CD4-positive, alpha-beta T cell (primary cell): ENCODE data around the gene NDUFAF3. TPM values are rescaled to one million over a fixed set of nuclear protein-coding genes. Genes with fewer than 3 reads are reported as not detected.

Source experiments
- ATAC-seq: fragments of 200-7000 bp; cut with Tn5 transposase; one replicate; pipeline ENCODE4 v1.10.0; 2022; ENCODE audit warnings: mild to moderate bottlenecking; ENCODE audit not compliant: poor library complexity
- CTCF ChIA-PET: fragments of 350-600 bp; sonication (Branson Sonifier 250); formaldehyde crosslinking; loops from one replicate; lab custom pipeline; 2021; ENCODE audit warnings: antibody characterized with exemption, inconsistent platforms; lab: Charles Lee
- POLR2A ChIA-PET: fragments of 350-600 bp; sonication (Branson Sonifier 250); formaldehyde crosslinking; loops from one replicate; lab custom pipeline; 2021; ENCODE audit warnings: antibody characterized with exemption, inconsistent platforms; lab: Charles Lee
- DNase-seq, 14 experiments: peaks; one replicate each; pipeline ENCODE4 v3.0.0-alpha.2; 2013 to 2020; ENCODE audit warnings: mixed read lengths in 2 of 14
- H3K27ac ChIP-seq, 2 donors: one replicate each; pipeline versions ENCODE4 v1.5.1 to v1.7.0; 2013; ENCODE audit warnings: low read length in 2 of 2, low read depth in 1 of 2, mild to moderate bottlenecking in 1 of 2
- H3K27me3 ChIP-seq, 2 experiments: 1 replicate in 1 of 2; 2 replicates in 1 of 2; pipeline versions ENCODE4 v1.6.1 to v1.7.0; 2013; ENCODE audit warnings: low read length in 2 of 2, control low read depth in 1 of 2, mild to moderate bottlenecking in 1 of 2, moderate library complexity in 1 of 2; ENCODE audit not compliant: insufficient read depth in 2 of 2, control insufficient read depth in 1 of 2
- H3K36me3 ChIP-seq: one replicate; pipeline ENCODE4 v1.6.1; 2013; ENCODE audit warnings: low read length, control low read depth; ENCODE audit not compliant: insufficient read depth
- H3K4me1 ChIP-seq: one replicate; pipeline ENCODE4 v1.6.1; 2013; ENCODE audit warnings: low read length, control low read depth; ENCODE audit not compliant: insufficient read depth
- H3K4me3 ChIP-seq: one replicate; pipeline ENCODE4 v1.5.1; 2013; ENCODE audit warnings: mild to moderate bottlenecking, low read length, moderate library complexity
- H3K9me3 ChIP-seq, 2 experiments: 1 replicate in 1 of 2; 2 replicates in 1 of 2; pipeline versions ENCODE4 v1.6.1 to v1.7.0; 2013; ENCODE audit warnings: low read length in 2 of 2, mild to moderate bottlenecking in 2 of 2, control low read depth in 1 of 2, moderate library complexity in 1 of 2; ENCODE audit not compliant: control insufficient read depth in 1 of 2, insufficient read depth in 1 of 2
- H3K27ac Mint-ChIP-seq: one replicate; pipeline ENCODE4 v1.8.0; 2020; ENCODE audit warnings: mixed read lengths
- H3K27me3 Mint-ChIP-seq: one replicate; pipeline ENCODE4 v1.8.0; 2021; ENCODE audit warnings: mixed read lengths
- H3K36me3 Mint-ChIP-seq: one replicate; pipeline ENCODE4 v1.8.0; 2021; ENCODE audit warnings: low read depth, mixed read lengths
- H3K4me1 Mint-ChIP-seq: one replicate; pipeline ENCODE4 v1.8.0; 2021; ENCODE audit warnings: low read depth, mixed read lengths
- H3K4me3 Mint-ChIP-seq: one replicate; pipeline ENCODE4 v1.8.0; 2020; ENCODE audit warnings: mild to moderate bottlenecking, mixed read lengths
- H3K9me3 Mint-ChIP-seq: one replicate; pipeline ENCODE4 v1.8.0; 2020; ENCODE audit warnings: mixed read lengths
- intact Hi-C, 2 experiments: fragments of 100-400 bp; cut with DNase I in 1 of 2; cut with micrococcal nuclease in 1 of 2; formaldehyde crosslinking; loops; one replicate each; pipeline versions ENCODE4 v1.15.1 to v1.9.0; 2023 to 2025; cut with DNase I, micrococcal nuclease
- total RNA-seq, 174 experiments: library from RNA in 2 of 174; stranded (reverse) in 2 of 174; gene quantifications; one replicate each; pipeline ENCODE4 v1.2.3 and lab custom pipeline; 2021 to 2026
- TF ChIP-seq, protein P1 (sequence below): fragments of 200-600 bp; IDR thresholded peaks from one replicate; pipeline ENCODE4 v1.8.0; 2022; ENCODE audit warnings: antibody characterized with exemption, mild to moderate bottlenecking

Gene NDUFAF3
- total RNA-seq, 2 experiments from 2014 or later: 52.7 to 53.2 TPM

DNA sequence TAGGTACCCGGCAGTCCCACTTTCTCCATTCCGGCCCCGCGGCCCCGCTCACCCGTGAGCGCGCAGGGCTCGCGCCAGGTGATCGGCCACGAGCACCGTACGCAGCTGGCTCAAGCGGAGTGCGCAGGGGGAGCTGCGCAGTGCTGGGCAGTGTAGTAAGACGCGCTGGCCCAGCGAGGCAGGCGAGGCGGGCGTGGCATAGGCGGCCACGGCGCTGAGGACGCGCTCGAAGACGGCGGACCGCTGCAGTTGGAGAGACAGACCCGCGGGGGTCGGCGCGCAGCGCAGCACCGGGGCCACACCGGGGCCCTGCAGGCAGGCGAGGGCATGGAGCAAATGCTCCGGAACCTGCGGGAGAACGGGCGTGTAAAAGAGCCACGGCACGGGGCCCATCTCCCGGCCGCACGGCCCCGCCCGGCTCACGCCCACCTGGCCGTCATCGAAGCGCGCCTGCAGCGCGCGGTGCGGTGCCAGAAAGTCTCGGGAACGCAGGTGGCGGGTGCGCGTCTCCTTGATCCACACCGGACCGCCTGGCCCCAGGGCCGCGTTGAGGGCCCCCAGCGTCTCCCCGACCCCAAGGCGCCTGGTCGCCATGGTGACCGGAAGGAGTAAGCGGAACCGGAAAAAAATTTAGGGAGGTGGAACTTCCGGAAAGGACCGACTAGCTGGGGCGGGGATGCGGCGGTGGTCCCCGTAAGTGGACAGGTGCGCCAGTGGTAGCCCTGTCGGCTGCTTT, 3.8 kb upstream of the NDUFAF3 start, which contains the start of gene DALRD3:
Gene DALRD3 (minus strand): TSS at position 610 of the 736 bp plus-strand sequence. CDS start 16 bp downstream, at position 594.
- Histone ChIP-seq H3K36me3 (peaks cover 30% of the 10 kb centered on the region), H3K9me3 (no peaks in the 10 kb centered on the region), H3K27ac (peak within 1 kb of the TSS; percentile 53 to 72), H3K4me3 (peak within 1 kb of the TSS; percentile 82), H3K4me1 (peaks cover 48% of the 10 kb centered on the region), H3K27me3 (no peaks in the 10 kb centered on the region)
- peak in 13 of 14 experiments; percentile 27 to 78 (median 45) for DNase-seq
- ChIA-PET CTCF (interaction anchor here (6.5 kb wide), 1 partner anchor 29 kb away, joined by 53 read pairs; the partner anchor contains the start of gene P4HTM), POLR2A (interaction anchor here (0.7 to 12.0 kb wide), 10 partner anchors 11 to 103 kb away, joined by 3 to 331 read pairs (median 8); partner anchors contain the start of genes IMPDH2, P4HTM, QARS1 and QRICH1)
- ATAC-seq: peak; percentile 20
- peaks cover 33% of the 10 kb centered on the region for H3K4me1 Mint-ChIP-seq
- intact Hi-C loops: loop anchor here in 1 of 2 experiments (1.0 kb wide), 1 partner anchor 11 kb away; the partner anchor contains the start of gene WDR6
- peak within 1 kb of the TSS; percentile 91 for H3K4me3 Mint-ChIP-seq
- H3K27ac Mint-ChIP-seq: peak within 1 kb of the TSS; percentile 90
- H3K27me3 Mint-ChIP-seq: no peaks in the 10 kb centered on the region
- no peaks in the 10 kb centered on the region for H3K9me3 Mint-ChIP-seq
- peaks cover 46% of the 10 kb centered on the region for H3K36me3 Mint-ChIP-seq
- TF ChIP-seq, protein P1, sequence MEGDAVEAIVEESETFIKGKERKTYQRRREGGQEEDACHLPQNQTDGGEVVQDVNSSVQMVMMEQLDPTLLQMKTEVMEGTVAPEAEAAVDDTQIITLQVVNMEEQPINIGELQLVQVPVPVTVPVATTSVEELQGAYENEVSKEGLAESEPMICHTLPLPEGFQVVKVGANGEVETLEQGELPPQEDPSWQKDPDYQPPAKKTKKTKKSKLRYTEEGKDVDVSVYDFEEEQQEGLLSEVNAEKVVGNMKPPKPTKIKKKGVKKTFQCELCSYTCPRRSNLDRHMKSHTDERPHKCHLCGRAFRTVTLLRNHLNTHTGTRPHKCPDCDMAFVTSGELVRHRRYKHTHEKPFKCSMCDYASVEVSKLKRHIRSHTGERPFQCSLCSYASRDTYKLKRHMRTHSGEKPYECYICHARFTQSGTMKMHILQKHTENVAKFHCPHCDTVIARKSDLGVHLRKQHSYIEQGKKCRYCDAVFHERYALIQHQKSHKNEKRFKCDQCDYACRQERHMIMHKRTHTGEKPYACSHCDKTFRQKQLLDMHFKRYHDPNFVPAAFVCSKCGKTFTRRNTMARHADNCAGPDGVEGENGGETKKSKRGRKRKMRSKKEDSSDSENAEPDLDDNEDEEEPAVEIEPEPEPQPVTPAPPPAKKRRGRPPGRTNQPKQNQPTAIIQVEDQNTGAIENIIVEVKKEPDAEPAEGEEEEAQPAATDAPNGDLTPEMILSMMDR: no peak

DNA sequence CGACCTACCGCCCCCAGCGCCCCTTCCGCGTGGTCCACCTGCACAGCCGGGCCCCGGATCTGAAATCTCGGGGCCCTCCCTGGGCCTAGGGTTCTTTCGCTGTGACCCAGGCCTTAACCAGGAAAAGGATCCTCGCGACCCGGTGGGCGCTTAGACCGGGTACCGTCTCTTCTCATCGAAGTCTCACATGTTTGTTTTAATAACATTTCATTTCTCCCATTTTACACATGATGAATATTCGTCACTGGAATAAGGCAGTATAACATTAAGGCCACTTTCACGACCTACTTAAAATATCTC, 3.3 kb upstream of the NDUFAF3 start:
- POLR2A ChIA-PET: interaction anchor here (0.9 to 12.0 kb wide), 8 partner anchors 10 to 86 kb away, joined by 3 to 331 read pairs (median 8); partner anchors contain the start of genes IMPDH2, P4HTM, QARS1 and QRICH1
- Mint-ChIP-seq H3K27ac (peak overlapping the region; percentile 90), H3K4me1 (peaks cover 36% of the 10 kb centered on the region), H3K9me3 (no peaks in the 10 kb centered on the region), H3K36me3 (peaks cover 46% of the 10 kb centered on the region), H3K4me3 (peak overlapping the region; percentile 91), H3K27me3 (no peaks in the 10 kb centered on the region)
- Histone ChIP-seq H3K4me1 (peaks cover 51% of the 10 kb centered on the region), H3K9me3 (no peaks in the 10 kb centered on the region), H3K4me3 (peak overlapping the region; percentile 82), H3K27ac (peak overlapping the region; percentile 53 to 72), H3K36me3 (peaks cover 30% of the 10 kb centered on the region), H3K27me3 (no peaks in the 10 kb centered on the region)
- no peak for ATAC-seq
- CTCF ChIA-PET: interaction anchor here (6.5 kb wide), 1 partner anchor 30 kb away, joined by 53 read pairs; the partner anchor contains the start of gene P4HTM
- intact Hi-C loops: loop anchor here in 1 of 2 experiments (1.0 kb wide), 1 partner anchor 11 kb away; the partner anchor contains the start of gene WDR6
- no peak for DNase-seq
- TF ChIP-seq, protein P1: no peak

DNA sequence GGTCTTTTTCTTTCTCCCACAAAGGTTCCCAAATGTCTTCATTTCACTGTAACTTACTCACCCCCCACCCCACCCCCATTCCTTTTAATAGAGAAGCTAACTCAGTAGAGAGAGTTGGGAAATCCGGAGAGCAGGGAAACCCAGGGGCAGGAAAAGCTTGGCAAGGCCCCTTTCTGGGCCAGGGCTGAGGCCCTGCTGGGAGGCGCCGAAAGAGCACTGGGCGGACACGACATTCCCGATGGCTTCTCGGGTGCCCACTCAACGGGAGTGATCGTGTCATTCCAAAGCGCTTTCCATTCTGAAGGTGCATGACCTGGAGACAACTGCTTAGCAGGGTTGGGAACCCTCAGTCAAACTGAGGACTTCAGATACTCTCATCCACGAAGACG, 2.0 kb upstream of the NDUFAF3 start:
- Mint-ChIP-seq H3K27me3 (no peaks in the 10 kb centered on the region), H3K4me1 (peaks cover 41% of the 10 kb centered on the region), H3K4me3 (peak overlapping the region; percentile 91), H3K9me3 (no peaks in the 10 kb centered on the region), H3K27ac (peak overlapping the region; percentile 90), H3K36me3 (peaks cover 46% of the 10 kb centered on the region)
- peaks cover 62% of the 10 kb centered on the region for H3K4me1 ChIP-seq
- CTCF ChIA-PET: interaction anchor here (0.7 to 5.2 kb wide), 4 partner anchors 9 to 151 kb away, joined by 3 to 63 read pairs (median 31); partner anchors contain the start of genes IMPDH2, KLHDC8B, P4HTM and WDR6
- DNase-seq (no peak), ATAC-seq (no peak)
- POLR2A ChIA-PET: interaction anchor here (0.5 to 12.0 kb wide), 7 partner anchors 9 to 1317 kb away, joined by 3 to 331 read pairs (median 28); partner anchors contain the start of genes IMPDH2, IP6K2, P4HTM and QARS1
- peak overlapping the region in 1 of 2 donors; percentile 92 for H3K27ac ChIP-seq
- no peaks in the 10 kb centered on the region for H3K27me3 ChIP-seq
- intact Hi-C loops: loop anchor here (2.0 to 10.0 kb wide), 8 partner anchors 13 to 915 kb away; partner anchors contain the start of genes APEH (in 1 of the 2), ARIH2 (in 1 of the 2), QRICH1 (in 1 of the 2) and RHOA (in 1 of the 2)
- H3K4me3 ChIP-seq: peak overlapping the region; percentile 80
- TF ChIP-seq, protein P1: no peak
- peaks cover 30% of the 10 kb centered on the region for H3K36me3 ChIP-seq
- no peaks in the 10 kb centered on the region for H3K9me3 ChIP-seq
